Measurements from ENCODE around the gene IGSF5. TPM values are rescaled to one million over a fixed set of nuclear protein-coding genes. Genes with fewer than 3 reads are reported as not detected.
"Not testable (repeated sequence)": the region's sequence is repeated elsewhere in the genome, so short reads cannot be mapped to it uniquely, and the experiment has no call there.

Gene IGSF5
- total and polyA plus RNA-seq, 9 of the 15 experiments (the other 6 are each of a cell fraction or from before 2014, with no cell fraction given): not detected

GRCh38 chr21:39745332-39745731 is 349 bp downstream of the IGSF5 start:
- FAIRE-seq; H3K27ac ChIP-seq (ENCODE audit: extremely low read depth, low read depth, low read length); H3K4me3 ChIP-seq; H4K20me1 ChIP-seq (replicated peaks; ENCODE audit: control insufficient read depth, insufficient read depth, low read length); in situ Hi-C loops (cut with MboI); H3K36me3 ChIP-seq (ENCODE audit: control insufficient read depth, insufficient read depth, low read length); H3K4me2 ChIP-seq (ENCODE audit: insufficient read depth, low read length); ATAC-seq; CTCF ChIA-PET (ENCODE audit: low intra/inter-chr PET ratio); H3K9me1 ChIP-seq (ENCODE audit: control insufficient read depth, insufficient read depth, low read length); intact Hi-C loops (cut with micrococcal nuclease); H3K9ac ChIP-seq (ENCODE audit: insufficient read depth in 1 of 2, low read depth in 2 of 2, low read length in 2 of 2); H3K4me1 ChIP-seq (replicated peaks in 1 of 2; ENCODE audit: control insufficient read depth in 2 of 2, insufficient read depth in 2 of 2, low read length in 2 of 2); H2AFZ ChIP-seq (ENCODE audit: low read depth, low read length); H3K79me2 ChIP-seq (ENCODE audit: control insufficient read depth, insufficient read depth, low read length); H3K9me3 ChIP-seq (replicated peaks; ENCODE audit: control insufficient read depth, insufficient read depth, low read depth, low read length); H3K27me3 ChIP-seq (ENCODE audit: control insufficient read depth in 2 of 2, insufficient read depth in 2 of 2, low read length in 2 of 2); DNase-seq (ENCODE audit: extremely low read depth in 1 of 4, low spot score in 3 of 4); BruUV-seq (replicated peaks): not testable (repeated sequence)
- peak; percentile 62 to 72 for TF ChIP-seq NRF1 (conservative IDR thresholded peaks at IDR 0.05 in 1 of 2, IDR thresholded peaks at IDR 0.05 in 1 of 2)
- 2% methylated on average over 8 of the region's 8 CpGs for WGBS (ENCODE audit: insufficient coverage, low coverage, missing lambda C conversion rate)
- POLR2A ChIA-PET: interaction anchor here (0.6 kb wide), 1 partner anchor 12 kb away, joined by 3 read pairs; no protein-coding TSS in a partner anchor

GRCh38 chr21:39750670-39751069 is 5.7 kb downstream of the IGSF5 start:
- ATAC-seq: no peak
- in situ Hi-C loops (cut with MboI) (no loop called here), intact Hi-C loops (cut with micrococcal nuclease) (no loop called here)
- ChIA-PET CTCF (ENCODE audit: low intra/inter-chr PET ratio) (no interaction called here), POLR2A (interaction anchor here (0.5 to 0.9 kb wide), 2 partner anchors 10 to 722 kb away, joined by 3 read pairs; no protein-coding TSS in a partner anchor)
- peaks cover 0 to 5% of the 10 kb centered on the region in 2 experiments; a peak in 2 of 5 replicates for H3K27me3 ChIP-seq (ENCODE audit: control insufficient read depth in 2 of 2, insufficient read depth in 2 of 2, low read length in 2 of 2)
- FAIRE-seq: no peak
- no peaks in the 10 kb centered on the region for H3K9me1 ChIP-seq (ENCODE audit: control insufficient read depth, insufficient read depth, low read length)
- no peaks in the 10 kb centered on the region for H4K20me1 ChIP-seq (replicated peaks; ENCODE audit: control insufficient read depth, insufficient read depth, low read length)
- H3K36me3 ChIP-seq (ENCODE audit: control insufficient read depth, insufficient read depth, low read length): no peaks in the 10 kb centered on the region
- no peaks in the 10 kb centered on the region for H3K9me3 ChIP-seq (replicated peaks; ENCODE audit: control insufficient read depth, insufficient read depth, low read depth, low read length)
- H3K4me3 ChIP-seq: no peak overlapping the region
- no peak overlapping the region for H3K27ac ChIP-seq (ENCODE audit: extremely low read depth, low read depth, low read length)
- H2AFZ ChIP-seq (ENCODE audit: low read depth, low read length): no peak overlapping the region
- no peaks in the 10 kb centered on the region for H3K79me2 ChIP-seq (ENCODE audit: control insufficient read depth, insufficient read depth, low read length)
- H3K4me2 ChIP-seq (ENCODE audit: insufficient read depth, low read length): no peak overlapping the region
- 1% methylated on average over 8 of the region's 8 CpGs for WGBS (ENCODE audit: insufficient coverage, low coverage, missing lambda C conversion rate)
- no peak overlapping the region for H3K9ac ChIP-seq (ENCODE audit: insufficient read depth in 1 of 2, low read depth in 2 of 2, low read length in 2 of 2)
- no peaks in the 10 kb centered on the region for H3K4me1 ChIP-seq (replicated peaks in 1 of 2; ENCODE audit: control insufficient read depth in 2 of 2, insufficient read depth in 2 of 2, low read length in 2 of 2)
- no TSS peak for BruUV-seq (replicated peaks)
- DNase-seq (ENCODE audit: extremely low read depth in 1 of 4, low spot score in 3 of 4): no peak
- TF ChIP-seq JUND (IDR thresholded peaks at IDR 0.05; ENCODE audit: borderline replicate concordance, low read depth, low read length): no peak
- no peak for TF ChIP-seq JUND (tag; IDR thresholded peaks at IDR 0.05; ENCODE audit: borderline replicate concordance, low read depth, low read length)
- TF ChIP-seq SP2 (IDR thresholded peaks at IDR 0.05; ENCODE audit: extremely low read depth, low read depth, low read length, poor library complexity, severe bottlenecking): no peak
- TF ChIP-seq HMBOX1 (IDR thresholded peaks at IDR 0.05): no peak
- no peak for TF ChIP-seq MXD1 (CRISPR knock-in tag; IDR thresholded peaks at IDR 0.05; ENCODE audit: borderline replicate concordance, poor library complexity, severe bottlenecking)
- TF ChIP-seq PKNOX1 (IDR thresholded peaks at IDR 0.05): no peak
- no peak for TF ChIP-seq ZNF695 (CRISPR knock-in tag; IDR thresholded peaks at IDR 0.05)
- TF ChIP-seq XRCC3 (IDR thresholded peaks at IDR 0.05): no peak
- TF ChIP-seq DMBX1 (CRISPR knock-in tag; IDR thresholded peaks at IDR 0.05; ENCODE audit: borderline replicate concordance): no peak
- no peak for TF ChIP-seq ZNF146 (CRISPR knock-in tag; IDR thresholded peaks at IDR 0.05; ENCODE audit: unreplicated experiment)
- no peak for TF ChIP-seq RAD21 (CRISPR knock-in tag; conservative IDR thresholded peaks at IDR 0.05 in 1 of 2, IDR thresholded peaks at IDR 0.05 in 1 of 2)
- TF ChIP-seq ZNF76 (CRISPR knock-in tag; IDR thresholded peaks at IDR 0.05; ENCODE audit: borderline replicate concordance): no peak
- no peak for TF ChIP-seq PTTG1 (tag; IDR thresholded peaks at IDR 0.05; ENCODE audit: low read depth)
